SK-N-SH (cell line): Measurements from ENCODE around the gene GALP. TPM values are rescaled to one million over a fixed set of nuclear protein-coding genes. Genes with fewer than 3 reads are reported as not detected.

Experiments
- CTCF ChIA-PET: fragments of 300-600, 350-600 bp; formaldehyde crosslinking; extraction: SDS; loops from one replicate; lab custom pipeline; 2021; lab: Yijun Ruan, JAX
- POLR2A ChIA-PET: fragments of 350-600 bp; sonication (Branson Sonifier 250); formaldehyde crosslinking; extraction: SDS; loops from one replicate; lab custom pipeline; 2020; ENCODE audit warnings: antibody characterized with exemption, inconsistent platforms; lab: Yijun Ruan, JAX
- DNase-seq: peaks from one replicate; pipeline ENCODE4 v3.0.0; 2012
- H2AFZ ChIP-seq: fragments of 200-600 bp; sonication (generic); 2 replicates; pipeline ENCODE4 v1.8.1; 2016; ENCODE audit warnings: antibody characterized with exemption, mild to moderate bottlenecking, low read depth
- H3F3A ChIP-seq: fragments of 200-600 bp; sonication (generic); replicated peaks from 2 replicates; pipeline ENCODE3; 2016; ENCODE audit warnings: antibody characterized with exemption, mild to moderate bottlenecking; ENCODE audit not compliant: insufficient read depth
- H3K27ac ChIP-seq, 2 experiments: fragments of 200-500 bp in 1 of 2; fragments of 200-600 bp in 1 of 2; sonication (Bioruptor generic) in 1 of 2; sonication (generic), shearing (Covaris generic) in 1 of 2; 2 replicates each; pipeline versions ENCODE4 v1.5.1 to v1.6.1; 2014 to 2016; ENCODE audit warnings: low read depth in 2 of 2, inconsistent platforms in 1 of 2, low read length in 1 of 2, mild to moderate bottlenecking in 1 of 2, mixed read lengths in 1 of 2
- H3K27me3 ChIP-seq: fragments of 200-600 bp; sonication (generic), shearing (Covaris generic); 2 replicates; pipeline ENCODE4 v1.6.1; 2016; ENCODE audit warnings: mixed run types; ENCODE audit not compliant: insufficient read depth
- H3K36me3 ChIP-seq, 2 experiments: fragments of 200-500 bp in 1 of 2; fragments of 200-600 bp in 1 of 2; sonication (Bioruptor generic) in 1 of 2; sonication (generic) in 1 of 2; replicated peaks in 1 of 2; 2 replicates each; pipeline versions ENCODE3 to v1.5.1; 2014 to 2016; ENCODE audit warnings: low read length in 1 of 2, mild to moderate bottlenecking in 1 of 2; ENCODE audit not compliant: insufficient read depth in 2 of 2, control insufficient read depth in 1 of 2
- H3K4me1 ChIP-seq, 2 experiments: fragments of 200-500 bp in 1 of 2; fragments of 200-600 bp in 1 of 2; sonication (Bioruptor generic) in 1 of 2; sonication (generic), shearing (Covaris generic) in 1 of 2; 2 replicates each; pipeline versions ENCODE4 v1.5.1 to v1.6.1; 2014 to 2016; ENCODE audit warnings: low read depth in 1 of 2, low read length in 1 of 2, mixed run types in 1 of 2; ENCODE audit not compliant: insufficient read depth in 2 of 2, control insufficient read depth in 1 of 2
- H3K4me2 ChIP-seq: fragments of 200-600 bp; sonication (generic), shearing (Covaris generic); 2 replicates; pipeline ENCODE4 v1.6.1; 2017; ENCODE audit warnings: mixed run types
- H3K4me3 ChIP-seq, 2 experiments: fragments of 200-500 bp in 1 of 2; fragments of 200-600 bp in 1 of 2; sonication (Bioruptor generic) in 1 of 2; sonication (generic), shearing (Covaris generic) in 1 of 2; 2 replicates each; pipeline versions ENCODE4 v1.5.1 to v1.8.1; 2014 to 2016; ENCODE audit warnings: low read depth in 2 of 2, inconsistent platforms in 1 of 2, low read length in 1 of 2, mild to moderate bottlenecking in 1 of 2, mixed read lengths in 1 of 2, moderate library complexity in 1 of 2
- H3K79me2 ChIP-seq: fragments of 200-600 bp; sonication (generic); 2 replicates; pipeline ENCODE4 v1.8.1; 2017; ENCODE audit warnings: mild to moderate bottlenecking; ENCODE audit not compliant: insufficient read depth
- H3K9ac ChIP-seq: fragments of 200-600 bp; sonication (generic); 2 replicates; pipeline ENCODE4 v1.6.1; 2017; ENCODE audit warnings: mixed run types
- H3K9me2 ChIP-seq: fragments of 200-600 bp; sonication (generic); 2 replicates; pipeline ENCODE4 v1.6.1; 2017; ENCODE audit warnings: mixed run types
- H3K9me3 ChIP-seq: fragments of 200-600 bp; sonication (generic); 2 replicates; pipeline ENCODE4 v1.6.1; 2017; ENCODE audit warnings: mixed run types, mild to moderate bottlenecking, moderate library complexity
- H4K20me1 ChIP-seq: fragments of 200-600 bp; sonication (generic); 2 replicates; pipeline ENCODE4 v1.6.1; 2017; ENCODE audit warnings: mild to moderate bottlenecking, mixed run types; ENCODE audit not compliant: insufficient read depth
- CHD2 ChIP-seq: fragments of 150-350 bp; IDR thresholded peaks from 2 replicates; pipeline ENCODE4 v1.6.1; 2018; ENCODE audit warnings: low read length; ENCODE audit not compliant: partially characterized antibody
- EZH2phosphoT487 ChIP-seq: fragments of 200-600 bp; sonication (generic); IDR thresholded peaks from 2 replicates; pipeline ENCODE4 v1.6.1; 2017; ENCODE audit warnings: low read depth, mixed run types, mild to moderate bottlenecking, antibody characterized with exemption, moderate library complexity, borderline replicate concordance
- FOSL2 ChIP-seq: IDR thresholded peaks from 2 replicates; pipeline ENCODE4 v1.4.0; 2012; ENCODE audit warnings: low read depth, mild to moderate bottlenecking, moderate library complexity, borderline replicate concordance
- GABPA ChIP-seq: IDR thresholded peaks from 2 replicates; pipeline ENCODE4 v1.4.0; 2012; ENCODE audit warnings: low read depth, mild to moderate bottlenecking
- GATA2 ChIP-seq: sonication (generic); formaldehyde crosslinking; IDR thresholded peaks from 2 replicates; pipeline ENCODE4 v1.5.0; 2020; ENCODE audit warnings: mild to moderate bottlenecking, missing genetic modification reagents
- IRF3 ChIP-seq: fragments of 150-350 bp; IDR thresholded peaks from 2 replicates; pipeline ENCODE4 v1.6.1; 2016; ENCODE audit warnings: mild to moderate bottlenecking, low read depth, low read length
- JUND ChIP-seq: IDR thresholded peaks from 2 replicates; pipeline ENCODE4 v1.4.0; 2012
- MEF2A ChIP-seq: IDR thresholded peaks from 2 replicates; pipeline ENCODE4 v1.4.0; 2012; ENCODE audit warnings: low read depth, borderline replicate concordance
- MXI1 ChIP-seq: IDR thresholded peaks from 2 replicates; pipeline ENCODE4 v1.6.1; 2012; ENCODE audit warnings: mild to moderate bottlenecking, low read depth, low read length, improper control_type of control experiment
- NFIC ChIP-seq: IDR thresholded peaks from 2 replicates; pipeline ENCODE4 v1.4.0; 2012; ENCODE audit warnings: borderline replicate concordance
- PBX3 ChIP-seq: IDR thresholded peaks from 2 replicates; pipeline ENCODE4; 2012
- POLR2AphosphoS5 ChIP-seq: IDR thresholded peaks from 2 replicates; pipeline ENCODE4 v1.6.1; 2012; ENCODE audit warnings: low read depth, low read length
- RAD21 ChIP-seq: IDR thresholded peaks from 2 replicates; pipeline ENCODE4 v1.6.1; 2012; ENCODE audit warnings: mild to moderate bottlenecking, low read length
- RFX5 ChIP-seq: IDR thresholded peaks from 2 replicates; pipeline ENCODE4 v1.6.1; 2012; ENCODE audit warnings: mild to moderate bottlenecking, improper control_type of control experiment, low read length
- RXRA ChIP-seq: IDR thresholded peaks from 2 replicates; pipeline ENCODE4 v1.4.0; 2012; ENCODE audit warnings: low read depth, mild to moderate bottlenecking, borderline replicate concordance
- SIN3A ChIP-seq: IDR thresholded peaks from 2 replicates; pipeline ENCODE4 v1.6.1; 2012; ENCODE audit warnings: low read depth, mild to moderate bottlenecking, low read length, moderate library complexity, borderline replicate concordance
- TEAD4 ChIP-seq: IDR thresholded peaks from 2 replicates; pipeline ENCODE4 v1.4.0; 2012; ENCODE audit warnings: mild to moderate bottlenecking, borderline replicate concordance; ENCODE audit not compliant: insufficient read depth
- WGBS: methylation state at CpG from one replicate; pipeline ENCODE4 v1.1.6; 2017; ENCODE audit warnings: low lambda C conversion rate; 5-methylcytosine and 5-hydroxymethylcytosine counted together
- polyA plus RNA-seq, 3 experiments: library from polyadenylated mRNA; depleted of rRNA; stranded (reverse); fragments of >200 nt; gene quantifications; 2 replicates each; pipeline ENCODE4 v1.2.3, GENCODE V29; 2012
- TF ChIP-seq, protein P1 (sequence below): IDR thresholded peaks from 2 replicates; pipeline ENCODE4 v1.4.0; 2012; ENCODE audit warnings: low read depth, borderline replicate concordance
- TF ChIP-seq, protein P2 (sequence below): fragments of 150-350 bp; IDR thresholded peaks from 2 replicates; pipeline ENCODE4 v1.6.1; 2017; ENCODE audit warnings: antibody characterized with exemption, low read length, low read depth, borderline replicate concordance

GALP gene
- polyA plus RNA-seq, 1 of the 3 experiments (the other 2 are of a cell fraction): not detected

GRCh38 chr19:56221851-56222250, 46.0 kb downstream of the GALP start:
- no peaks in the 10 kb centered on the region for H3K36me3 ChIP-seq
- WGBS: 81% methylated on average over 14 of the region's 14 CpGs
- ChIA-PET POLR2A (no interaction called here), CTCF (interaction anchor here (0.7 to 1.2 kb wide), 4 partner anchors 11 to 156 kb away, joined by 3 to 4 read pairs (median 4); no protein-coding TSS in a partner anchor)
- no peaks in the 10 kb centered on the region for H3K4me1 ChIP-seq
- TF ChIP-seq TEAD4 (no peak), RXRA (no peak), GATA2 (CRISPR knock-in tag) (no peak), EZH2phosphoT487 (no peak), GABPA (no peak), JUND (no peak), IRF3 (no peak), CHD2 (no peak), MEF2A (no peak), RFX5 (no peak), NFIC (no peak), RAD21 (no peak)
- TF ChIP-seq, protein P1, sequence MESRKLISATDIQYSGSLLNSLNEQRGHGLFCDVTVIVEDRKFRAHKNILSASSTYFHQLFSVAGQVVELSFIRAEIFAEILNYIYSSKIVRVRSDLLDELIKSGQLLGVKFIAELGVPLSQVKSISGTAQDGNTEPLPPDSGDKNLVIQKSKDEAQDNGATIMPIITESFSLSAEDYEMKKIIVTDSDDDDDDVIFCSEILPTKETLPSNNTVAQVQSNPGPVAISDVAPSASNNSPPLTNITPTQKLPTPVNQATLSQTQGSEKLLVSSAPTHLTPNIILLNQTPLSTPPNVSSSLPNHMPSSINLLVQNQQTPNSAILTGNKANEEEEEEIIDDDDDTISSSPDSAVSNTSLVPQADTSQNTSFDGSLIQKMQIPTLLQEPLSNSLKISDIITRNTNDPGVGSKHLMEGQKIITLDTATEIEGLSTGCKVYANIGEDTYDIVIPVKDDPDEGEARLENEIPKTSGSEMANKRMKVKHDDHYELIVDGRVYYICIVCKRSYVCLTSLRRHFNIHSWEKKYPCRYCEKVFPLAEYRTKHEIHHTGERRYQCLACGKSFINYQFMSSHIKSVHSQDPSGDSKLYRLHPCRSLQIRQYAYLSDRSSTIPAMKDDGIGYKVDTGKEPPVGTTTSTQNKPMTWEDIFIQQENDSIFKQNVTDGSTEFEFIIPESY: no peak
- TF ChIP-seq, protein P2, sequence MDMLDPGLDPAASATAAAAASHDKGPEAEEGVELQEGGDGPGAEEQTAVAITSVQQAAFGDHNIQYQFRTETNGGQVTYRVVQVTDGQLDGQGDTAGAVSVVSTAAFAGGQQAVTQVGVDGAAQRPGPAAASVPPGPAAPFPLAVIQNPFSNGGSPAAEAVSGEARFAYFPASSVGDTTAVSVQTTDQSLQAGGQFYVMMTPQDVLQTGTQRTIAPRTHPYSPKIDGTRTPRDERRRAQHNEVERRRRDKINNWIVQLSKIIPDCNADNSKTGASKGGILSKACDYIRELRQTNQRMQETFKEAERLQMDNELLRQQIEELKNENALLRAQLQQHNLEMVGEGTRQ: no peak
- H3K9me3 ChIP-seq: no peaks in the 10 kb centered on the region
- H3K27me3 ChIP-seq: no peaks in the 10 kb centered on the region
- no peaks in the 10 kb centered on the region for H3K9me2 ChIP-seq
- H3K27ac ChIP-seq: no peak overlapping the region
- no peaks in the 10 kb centered on the region for H3K79me2 ChIP-seq
- no peak overlapping the region for H2AFZ ChIP-seq
- no peak overlapping the region for H3K4me3 ChIP-seq
- no peaks in the 10 kb centered on the region for H3F3A ChIP-seq
- H3K9ac ChIP-seq: no peak overlapping the region
- no peaks in the 10 kb centered on the region for H4K20me1 ChIP-seq
- no peak overlapping the region for H3K4me2 ChIP-seq
- no peak for DNase-seq

DNA sequence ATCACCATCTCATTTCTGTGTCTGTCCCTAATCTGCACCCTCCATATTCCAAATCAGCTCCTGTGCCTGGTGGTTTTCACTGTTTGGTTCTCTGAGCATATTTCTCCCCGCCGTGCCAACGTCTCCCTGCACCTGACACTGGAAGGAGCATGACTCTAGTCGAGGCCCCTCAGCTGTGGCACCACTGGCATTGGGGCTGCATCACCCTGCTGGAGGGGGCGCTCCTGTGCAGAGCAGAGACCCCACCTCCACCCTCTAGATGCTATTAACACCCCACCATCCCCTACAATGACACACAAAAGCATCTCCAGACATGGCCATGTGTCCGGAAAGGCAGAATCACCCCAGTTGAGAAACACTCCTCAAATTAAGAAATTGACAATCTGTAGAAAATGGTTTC, 47.1 kb downstream of the GALP start:
- Histone ChIP-seq H3K4me3 (no peak overlapping the region), H3K4me1 (no peaks in the 10 kb centered on the region), H3K27ac (no peak overlapping the region), H3K9me3 (no peaks in the 10 kb centered on the region), H3K9ac (no peak overlapping the region), H3K27me3 (no peaks in the 10 kb centered on the region), H3F3A (no peaks in the 10 kb centered on the region), H3K79me2 (no peaks in the 10 kb centered on the region), H3K9me2 (no peaks in the 10 kb centered on the region), H3K4me2 (no peak overlapping the region), H3K36me3 (no peaks in the 10 kb centered on the region), H4K20me1 (no peaks in the 10 kb centered on the region), H2AFZ (no peak overlapping the region)
- TF ChIP-seq NFIC: no peak
- no peak for TF ChIP-seq FOSL2
- no peak for TF ChIP-seq PBX3
- TF ChIP-seq POLR2AphosphoS5: no peak
- no peak for TF ChIP-seq MXI1
- no peak for TF ChIP-seq TEAD4
- TF ChIP-seq SIN3A: no peak
- TF ChIP-seq IRF3: no peak
- WGBS: 97% methylated on average over 3 of the region's 6 CpGs
- no peak for DNase-seq
- POLR2A ChIA-PET: no interaction called here
- CTCF ChIA-PET: interaction anchor here (0.7 to 1.1 kb wide), 3 partner anchors 29 to 157 kb away, joined by 3 to 4 read pairs (median 3); no protein-coding TSS in a partner anchor
